Stimulated activated CD8-positive, alpha-beta memory T cell treated with anti-CD3 and anti-CD28 coated beads, Interleukin-7, amount 100 ng/mL, for 4 hours (primary cell): Measurements from ENCODE around the gene MIS18A.
"Not testable (repeated sequence)": the region's sequence is repeated elsewhere in the genome, so short reads cannot be mapped to it uniquely, and the experiment has no call there.

Source experiments
- DNase-seq, 2 donors: peaks; one replicate each; pipeline ENCODE4 v3.0.0-alpha.2; 2020; ENCODE audit warnings: low read depth in 2 of 2

The MIS18A gene

GRCh38 chr21:32278518-32279376, at the start of gene MIS18A:
TSS of gene MIS18A (minus strand) at chr21:32279049. CDS start at chr21:32279014, 35 bp downstream.
- DNase-seq: peak; percentile 96 to 98

GRCh38 chr21:32328595-32328994, 49.7 kb upstream of the MIS18A start:
- DNase-seq: no peak

GRCh38 chr21:32325706-32326105, 46.9 kb upstream of the MIS18A start:
- no peak for DNase-seq

- no peak for DNase-seq
Observed at GRCh38 chr21:32322676-32323075, 43.8 kb upstream of the MIS18A start.

- DNase-seq: no peak
Observed at GRCh38 chr21:32322103-32322502, 43.3 kb upstream of the MIS18A start.

- DNase-seq: no peak
Observed at GRCh38 chr21:32321480-32321879, 42.6 kb upstream of the MIS18A start.

GRCh38 chr21:32320726-32321125, 41.9 kb upstream of the MIS18A start:
- no peak for DNase-seq

GRCh38 chr21:32320059-32320458, 41.2 kb upstream of the MIS18A start:
- DNase-seq: no peak

- DNase-seq: no peak
Observed at GRCh38 chr21:32319012-32319411, 40.2 kb upstream of the MIS18A start.

GRCh38 chr21:32317726-32318125, 38.9 kb upstream of the MIS18A start:
- DNase-seq: no peak

- no peak for DNase-seq
Observed at GRCh38 chr21:32316361-32317215, 37.7 kb upstream of the MIS18A start.

GRCh38 chr21:32315511-32316281, 36.8 kb upstream of the MIS18A start:
- no peak for DNase-seq

- no peak for DNase-seq
Observed at GRCh38 chr21:32314806-32315205, 36.0 kb upstream of the MIS18A start.

- no peak for DNase-seq
Observed at GRCh38 chr21:32312976-32313375, 34.1 kb upstream of the MIS18A start.

- no peak for DNase-seq
Observed at GRCh38 chr21:32312326-32312725, 33.5 kb upstream of the MIS18A start.

- no peak for DNase-seq
Observed at GRCh38 chr21:32311621-32312020, 32.8 kb upstream of the MIS18A start.

- DNase-seq: not testable (repeated sequence)
Observed at GRCh38 chr21:32310976-32311375, 32.1 kb upstream of the MIS18A start.

- no peak for DNase-seq
Observed at GRCh38 chr21:32309906-32310460, 31.1 kb upstream of the MIS18A start.

- no peak for DNase-seq
Observed at GRCh38 chr21:32308696-32309095, 29.8 kb upstream of the MIS18A start.

- DNase-seq: no peak
Observed at GRCh38 chr21:32307706-32308105, 28.9 kb upstream of the MIS18A start.

GRCh38 chr21:32306021-32306780, 27.4 kb upstream of the MIS18A start:
- no peak for DNase-seq
